ENCODE data around the gene OAF.

The OAF gene

DNA sequence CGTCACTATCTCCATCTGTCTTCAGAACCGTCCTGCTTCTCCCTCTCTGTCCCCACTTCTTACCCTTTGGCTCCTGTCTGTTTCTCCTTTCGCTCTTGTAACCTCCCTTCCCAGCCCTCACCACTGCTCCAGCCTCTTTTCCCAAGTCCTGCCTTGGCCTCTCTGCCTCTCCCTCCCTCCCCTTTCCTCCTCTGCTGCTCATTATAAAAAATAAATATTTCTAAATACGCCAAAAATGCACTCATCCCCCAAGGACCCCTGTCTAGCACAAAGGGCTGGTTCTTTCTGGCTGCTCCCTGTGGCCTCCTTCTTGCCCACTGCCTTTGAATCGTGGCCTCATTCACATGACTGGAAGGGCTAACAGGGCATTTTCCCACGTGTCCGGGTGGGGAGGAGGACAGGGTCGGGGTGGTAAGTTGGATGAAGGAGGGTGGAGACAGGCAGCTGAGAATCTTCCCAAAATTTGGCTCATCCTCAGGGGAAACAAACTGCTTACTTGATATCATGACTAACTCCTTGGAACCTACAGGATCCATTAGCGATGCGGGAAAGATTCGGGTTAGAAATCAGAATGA, 26.4 kb upstream of the OAF start:
- DNase-seq (ENCODE audit: low read depth) = no peak

DNA sequence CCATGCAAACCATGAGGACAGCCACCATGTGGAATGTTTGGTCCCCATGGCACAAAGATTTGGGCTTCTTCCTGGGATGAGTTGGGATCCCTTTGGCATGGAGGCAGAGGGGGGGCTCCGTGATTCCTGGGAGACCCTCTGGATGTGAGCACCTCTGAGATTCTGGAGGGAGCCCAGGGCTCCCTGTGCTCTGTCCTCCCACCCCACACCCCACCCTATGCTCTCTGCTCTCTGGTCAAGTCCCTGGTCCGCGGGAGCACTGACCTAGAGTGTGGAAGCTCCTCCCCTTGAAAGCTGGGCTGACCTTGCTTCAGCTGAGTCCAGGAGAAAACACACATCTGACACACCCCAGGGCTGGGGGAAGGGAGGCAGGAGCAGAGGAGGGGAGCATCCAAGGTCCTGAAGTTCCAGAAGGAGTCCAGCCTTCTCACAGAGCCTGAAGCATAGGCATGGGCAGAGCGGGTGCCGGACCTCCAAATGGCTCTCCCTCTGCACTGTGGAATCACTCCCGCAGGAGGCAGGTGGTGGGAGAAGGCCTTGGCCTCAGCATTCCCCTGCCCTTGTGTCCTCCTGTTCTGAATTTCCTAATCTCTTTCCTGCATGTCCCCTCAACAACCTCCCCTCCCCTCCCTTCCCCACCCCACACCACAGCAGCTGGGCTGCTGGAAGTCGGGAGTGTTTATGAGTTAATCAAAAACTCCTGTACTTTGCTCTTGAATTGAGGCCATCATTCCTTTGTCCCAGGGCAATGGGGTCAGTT, 25.7 kb upstream of the OAF start:
- DNase-seq (ENCODE audit: low read depth) = no peak

DNA sequence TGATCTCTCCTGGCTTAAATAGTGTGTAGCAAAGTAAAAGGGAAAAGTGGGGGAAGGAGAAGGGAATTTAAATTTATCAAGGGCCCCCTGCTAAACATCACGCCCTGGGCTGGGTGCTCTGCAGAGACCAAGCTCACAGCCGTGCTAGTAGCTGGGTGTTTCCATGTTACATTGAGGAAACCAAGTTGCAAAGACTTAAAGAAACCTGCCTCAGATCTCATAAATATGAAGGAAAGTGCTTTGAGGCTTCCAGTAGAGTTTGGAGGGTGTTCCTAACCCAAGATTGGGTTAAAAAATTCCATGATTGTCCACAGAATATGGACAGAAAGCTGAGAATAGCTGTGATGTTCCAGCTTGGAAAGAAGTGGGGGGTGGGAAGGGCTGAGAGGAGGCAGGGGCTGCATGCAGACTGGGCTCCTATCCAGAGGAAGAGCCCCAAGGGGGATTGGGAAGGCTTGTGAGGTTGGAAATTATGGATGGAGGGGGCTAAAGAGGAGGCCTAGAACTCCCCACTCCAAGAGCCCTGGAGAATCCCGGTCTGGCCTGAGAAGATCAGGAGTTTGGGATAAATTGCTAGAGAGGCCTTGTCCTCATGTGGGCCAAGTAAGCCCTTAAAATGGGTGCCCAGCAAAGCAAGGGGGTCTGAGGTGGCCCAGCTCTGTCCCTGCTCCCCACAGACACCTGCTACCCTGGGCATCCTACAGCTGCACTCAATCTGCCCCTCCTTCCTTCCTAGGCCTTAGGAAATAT, 25.0 kb upstream of the OAF start:
- DNase-seq (ENCODE audit: low read depth) = no peak

DNA sequence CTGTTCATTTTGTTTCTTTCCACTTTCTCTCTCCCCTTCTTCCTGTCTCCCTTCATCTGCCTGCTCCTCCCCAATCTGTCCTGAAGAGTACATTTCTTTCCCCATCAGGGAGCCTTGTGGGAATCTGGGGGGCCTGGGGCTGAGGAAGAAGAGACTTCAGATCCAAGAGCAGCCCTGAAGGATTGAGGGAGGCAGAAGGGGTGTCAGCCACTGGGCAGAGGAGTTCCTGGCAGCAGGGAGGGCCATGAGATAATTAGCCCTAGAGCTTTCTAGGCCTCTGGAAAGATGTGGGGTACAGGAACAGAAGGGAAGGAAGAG, 24.4 kb upstream of the OAF start:
- DNase-seq (ENCODE audit: low read depth) = no peak

DNA sequence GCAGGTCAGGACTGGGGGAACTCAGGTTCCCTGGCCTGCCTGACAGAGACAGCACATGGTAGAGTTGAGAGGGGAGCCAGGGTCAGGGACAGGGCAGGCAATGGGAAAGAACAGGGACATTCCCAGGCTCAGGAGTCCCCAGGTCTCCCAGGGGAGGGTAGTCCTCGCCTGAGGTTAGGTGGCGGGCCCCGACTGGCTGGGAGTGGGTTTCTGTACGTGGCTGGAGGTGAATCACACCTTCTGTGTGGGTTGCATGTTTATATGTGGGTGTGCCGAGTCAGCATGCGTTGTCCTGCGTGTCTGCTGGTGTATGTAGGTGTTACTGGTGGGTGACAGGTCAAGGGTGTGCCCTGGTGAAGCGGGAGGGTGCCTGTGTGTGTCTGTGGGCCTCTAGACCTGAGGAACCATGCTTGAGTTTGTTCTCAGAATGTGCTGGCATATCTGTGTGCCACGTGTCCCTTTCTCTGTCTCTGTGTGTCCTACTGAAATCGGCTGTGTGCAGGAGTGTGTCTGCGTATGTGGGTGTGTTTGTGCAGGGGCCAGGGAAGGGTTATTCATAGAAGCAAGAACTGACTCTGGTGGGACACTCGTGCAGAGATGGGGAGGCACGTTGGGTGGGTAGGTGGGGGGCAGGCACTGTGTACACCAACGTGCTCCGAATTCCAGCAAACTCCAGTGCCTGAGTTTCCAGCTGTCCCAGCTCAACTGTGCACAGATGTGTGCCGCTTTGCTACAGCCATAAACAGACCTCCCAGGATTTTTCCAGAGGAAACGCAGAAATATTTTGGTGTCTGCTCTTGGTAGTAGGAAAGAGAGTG, 23.8 kb upstream of the OAF start:
- no peak for DNase-seq (ENCODE audit: low read depth)

DNA sequence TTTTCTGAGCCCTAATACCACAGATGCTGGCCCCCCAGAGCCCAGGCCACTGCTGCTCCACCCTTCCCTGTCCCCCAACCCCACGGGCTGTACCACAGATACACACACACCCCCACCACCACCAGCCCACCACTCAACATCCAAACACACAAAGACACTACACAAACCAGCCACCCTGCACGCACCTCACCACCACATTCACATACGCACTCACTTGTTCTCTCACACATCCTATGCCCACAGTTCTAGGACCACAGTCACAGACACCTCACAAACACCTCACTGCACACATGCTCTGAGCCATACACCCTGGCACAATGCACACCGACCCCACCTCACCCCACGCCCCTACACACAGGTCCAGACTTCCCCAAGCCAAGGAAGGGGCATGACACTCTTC, 22.5 kb upstream of the OAF start:
- DNase-seq (ENCODE audit: low read depth) = no peak

DNA sequence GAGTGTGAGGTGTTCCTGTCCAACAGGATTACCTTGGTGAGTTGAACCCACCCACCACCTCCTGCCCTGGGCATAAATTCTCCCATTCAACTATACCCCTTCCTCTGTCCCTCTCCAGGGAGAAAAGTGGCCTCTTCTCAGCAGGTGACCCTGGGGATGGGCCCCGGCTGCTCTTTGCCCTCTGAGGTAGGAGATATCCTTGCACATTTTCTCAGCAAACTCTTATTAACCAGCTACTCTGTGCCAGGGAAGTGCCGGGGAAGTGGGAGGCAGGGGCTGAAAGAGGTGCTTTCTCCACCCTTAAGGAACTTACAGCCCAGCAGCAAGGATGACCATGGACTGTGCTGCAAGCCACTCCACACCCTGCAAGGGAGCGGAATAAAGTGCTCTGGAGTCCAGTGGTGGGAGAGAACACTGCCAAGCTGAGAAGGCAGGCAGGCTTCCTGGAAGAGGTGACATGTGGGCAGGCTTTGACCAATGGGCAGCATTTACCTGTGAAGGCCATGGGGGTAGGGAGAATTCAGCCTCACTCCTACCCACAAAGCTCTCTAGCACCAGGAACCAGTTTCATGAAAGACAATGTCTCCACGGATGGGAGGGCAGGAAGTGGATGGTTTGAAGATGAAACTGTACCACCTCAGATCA, 21.9 kb upstream of the OAF start:
- DNase-seq (ENCODE audit: low read depth) = no peak

DNA sequence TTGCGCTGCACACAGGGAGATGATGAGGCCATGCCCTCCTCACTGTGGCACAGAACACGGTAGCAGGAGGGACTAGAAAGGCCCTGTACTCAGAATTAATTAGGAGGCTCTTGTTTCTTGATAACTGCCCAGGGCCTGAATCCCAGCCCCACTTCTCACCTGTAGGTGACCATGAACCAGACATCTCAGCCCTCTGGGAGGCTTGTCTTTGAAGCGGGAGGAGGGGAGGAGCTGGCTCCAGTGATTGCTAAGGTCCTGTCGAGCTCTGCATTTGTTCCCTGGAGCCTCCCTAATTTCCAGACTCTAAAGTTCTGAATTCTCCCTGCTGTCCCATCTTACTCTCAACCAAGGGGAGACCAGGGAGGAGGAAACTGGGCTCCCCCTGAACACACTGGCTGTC, 19.8 kb upstream of the OAF start:
- no peak for DNase-seq (ENCODE audit: low read depth)

DNA sequence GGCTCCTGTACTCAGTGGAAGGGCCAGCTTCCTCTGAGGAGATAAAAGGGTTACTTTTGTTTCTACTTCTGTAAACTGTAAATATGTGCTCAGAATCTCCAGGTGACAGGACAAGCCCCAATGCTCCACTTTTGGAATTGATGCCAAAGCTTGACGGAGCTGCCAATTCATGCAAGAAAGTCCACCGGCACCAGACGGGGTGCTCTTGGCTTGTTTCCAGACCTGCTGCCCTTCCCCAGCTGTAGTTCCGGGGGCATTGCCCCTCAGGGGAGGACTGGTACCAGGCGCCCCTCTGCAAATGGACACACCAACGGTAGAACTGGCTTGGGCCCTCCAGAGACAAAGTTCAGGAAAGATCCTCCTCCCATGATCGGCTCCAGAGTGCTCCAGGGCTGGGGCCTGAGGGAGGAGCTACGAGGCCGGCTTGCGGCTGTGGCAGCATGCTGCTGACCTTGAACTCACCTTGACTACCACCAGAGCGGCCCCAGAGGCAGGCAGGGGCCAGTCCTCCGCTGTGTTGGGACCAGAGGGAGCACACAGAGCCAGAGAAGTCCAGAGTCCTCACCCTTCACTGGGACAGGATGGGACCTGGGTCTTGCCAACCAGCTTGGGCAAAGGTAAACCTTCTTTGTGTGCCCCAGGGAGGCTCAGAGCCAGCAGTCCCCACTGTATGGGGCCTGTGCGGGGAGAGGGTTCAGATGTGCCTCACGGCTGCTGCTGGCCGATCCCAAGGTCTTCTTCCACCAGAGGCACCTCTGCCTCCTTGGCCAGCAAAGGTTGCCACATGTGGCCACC, 17.8 kb upstream of the OAF start:
- no peak for DNase-seq (ENCODE audit: low read depth)

DNA sequence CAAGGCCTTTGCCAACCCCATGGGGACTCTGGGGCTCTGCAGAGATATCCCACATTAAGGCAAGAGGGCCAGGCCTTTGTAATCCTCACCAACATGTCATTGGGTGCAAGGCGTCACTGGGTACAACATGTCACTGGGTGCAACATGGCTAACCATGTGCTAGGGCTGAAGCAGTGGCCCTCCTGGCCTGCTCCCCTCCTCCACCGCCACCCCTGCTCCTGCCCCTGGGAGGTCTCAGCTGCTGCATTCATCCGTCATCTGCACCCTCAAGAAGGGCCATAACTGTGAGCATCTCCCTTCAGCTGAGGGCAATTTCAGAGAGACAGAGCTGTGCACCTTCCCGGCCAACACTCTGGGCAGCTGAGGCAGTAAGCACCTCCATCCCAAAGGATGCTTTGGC, 16.7 kb upstream of the OAF start:
- no peak for DNase-seq (ENCODE audit: low read depth)

DNA sequence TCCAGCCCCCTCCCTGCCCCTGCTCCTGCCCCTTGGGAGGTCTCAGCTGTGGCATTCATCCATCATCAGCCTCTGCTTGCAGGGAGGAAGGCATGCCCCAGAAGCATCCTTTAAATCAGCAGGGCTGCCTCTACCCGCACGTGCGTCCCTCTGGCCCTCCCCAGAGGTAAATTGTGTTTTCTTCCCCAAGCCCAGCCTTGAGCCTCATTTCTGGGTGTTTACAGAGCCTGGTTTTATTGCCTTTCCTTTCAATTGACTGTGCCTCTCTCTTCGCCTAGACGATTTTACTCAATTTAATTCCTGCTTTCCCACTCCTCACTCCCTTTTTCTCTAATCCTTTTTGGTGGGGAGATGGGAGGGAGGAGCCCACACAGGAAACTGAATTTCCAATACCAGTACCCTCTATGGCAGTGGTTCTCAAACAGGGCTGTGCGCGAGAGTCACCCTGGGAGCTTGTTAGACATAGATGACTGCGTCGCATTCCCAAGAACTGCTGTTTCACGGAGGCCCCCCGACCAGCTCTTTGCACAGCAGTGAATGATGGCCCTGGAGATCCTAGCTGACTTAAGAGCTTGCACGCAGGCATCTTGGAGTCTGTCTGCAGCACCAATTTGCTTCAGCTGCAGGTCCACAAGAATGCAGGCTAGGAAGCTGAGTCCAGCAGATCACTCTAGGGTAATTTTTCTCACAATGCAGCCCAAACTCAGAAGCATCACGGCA, 15.1 kb upstream of the OAF start:
- DNase-seq (ENCODE audit: low read depth) = no peak

DNA sequence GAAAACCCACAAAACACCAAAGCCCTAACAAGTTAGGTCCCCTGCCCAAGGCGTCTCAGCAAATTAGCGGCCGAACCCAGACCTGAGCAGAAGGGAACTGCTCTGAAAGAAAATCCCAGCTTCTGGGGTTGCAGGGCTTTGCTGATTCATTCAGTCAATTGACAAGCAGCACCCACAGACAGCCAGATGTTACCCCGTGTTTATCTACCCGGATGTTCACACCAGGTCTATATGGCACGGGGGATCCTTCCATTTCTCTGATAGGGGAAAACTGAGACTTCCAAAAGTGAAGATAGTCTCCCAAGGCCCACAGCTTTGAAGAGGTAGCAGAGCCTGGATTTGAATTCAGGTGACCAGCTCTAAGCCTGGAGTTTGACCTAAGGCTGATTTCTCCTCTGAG, 14.0 kb upstream of the OAF start:
- no peak for DNase-seq (ENCODE audit: low read depth)

DNA sequence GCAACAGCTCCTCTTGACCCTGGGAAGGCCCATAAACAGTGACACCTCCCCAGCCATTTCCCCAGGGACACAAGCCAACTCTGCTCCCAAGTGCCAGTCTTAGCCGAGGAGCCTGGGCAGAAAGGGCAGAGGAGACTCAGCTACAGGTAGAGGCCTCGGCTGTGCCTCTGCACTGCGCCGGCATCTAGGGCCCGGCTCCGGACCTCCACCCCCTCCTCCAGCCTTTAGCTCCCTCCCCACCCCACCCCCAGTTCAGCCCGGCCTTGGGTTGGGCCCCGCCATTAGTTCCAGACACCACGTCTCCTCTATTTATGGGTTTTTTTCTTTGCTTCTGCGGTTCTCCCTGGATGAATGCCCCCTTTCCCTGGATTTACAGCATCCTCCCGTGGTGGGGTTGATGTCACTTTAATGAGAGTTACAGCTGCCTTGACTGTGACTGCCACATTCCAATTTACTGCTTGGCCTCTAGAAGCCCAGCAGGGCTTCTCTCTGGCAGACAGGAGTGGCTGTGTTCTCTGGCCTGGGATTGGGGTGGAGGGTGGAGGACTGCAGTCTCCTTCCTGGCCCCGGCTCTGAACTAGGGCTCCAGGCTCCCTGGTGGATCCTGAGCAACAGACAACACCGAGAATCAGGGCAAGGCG, 13.5 kb upstream of the OAF start:
- no peak for DNase-seq (ENCODE audit: low read depth)

DNA sequence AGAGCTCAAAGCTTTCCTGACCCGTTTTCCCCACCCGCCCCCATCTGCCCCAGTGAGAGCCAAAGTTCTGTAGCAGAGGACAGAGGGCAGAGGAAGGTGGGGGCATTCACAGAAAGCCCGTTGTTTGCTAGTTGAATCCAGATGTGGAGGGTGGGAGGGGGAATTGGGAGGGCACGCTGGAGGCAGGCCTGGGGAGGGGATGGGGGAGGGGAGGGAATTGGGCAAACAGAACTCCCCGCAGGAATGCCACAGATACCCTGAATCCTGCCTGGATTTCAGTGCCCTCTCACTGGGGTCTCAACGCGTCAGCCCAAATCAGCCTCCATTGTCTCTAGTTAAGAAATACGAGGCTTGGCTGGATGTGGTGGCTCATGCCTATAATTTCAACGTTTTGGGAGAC, 12.9 kb upstream of the OAF start:
- DNase-seq (ENCODE audit: low read depth) = no peak

DNA sequence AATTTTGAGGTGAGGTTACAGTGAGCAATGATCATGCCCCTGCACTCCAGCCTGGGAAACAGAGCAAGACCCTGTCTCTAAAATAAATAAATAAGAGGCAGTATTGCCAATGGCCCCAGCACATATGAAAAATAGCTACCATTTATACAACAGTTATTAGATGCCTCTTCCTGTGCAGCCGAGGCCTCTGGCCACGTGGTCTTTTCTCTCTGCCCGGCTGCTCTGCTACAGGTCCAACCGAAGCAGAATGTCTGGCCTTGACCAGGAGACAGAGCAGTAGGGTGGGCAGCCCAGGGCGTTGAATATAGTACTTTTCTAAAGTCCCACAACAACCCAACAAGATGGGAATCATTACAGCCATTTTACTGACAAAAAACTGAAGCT, 12.4 kb upstream of the OAF start:
- no peak for DNase-seq (ENCODE audit: low read depth)

DNA sequence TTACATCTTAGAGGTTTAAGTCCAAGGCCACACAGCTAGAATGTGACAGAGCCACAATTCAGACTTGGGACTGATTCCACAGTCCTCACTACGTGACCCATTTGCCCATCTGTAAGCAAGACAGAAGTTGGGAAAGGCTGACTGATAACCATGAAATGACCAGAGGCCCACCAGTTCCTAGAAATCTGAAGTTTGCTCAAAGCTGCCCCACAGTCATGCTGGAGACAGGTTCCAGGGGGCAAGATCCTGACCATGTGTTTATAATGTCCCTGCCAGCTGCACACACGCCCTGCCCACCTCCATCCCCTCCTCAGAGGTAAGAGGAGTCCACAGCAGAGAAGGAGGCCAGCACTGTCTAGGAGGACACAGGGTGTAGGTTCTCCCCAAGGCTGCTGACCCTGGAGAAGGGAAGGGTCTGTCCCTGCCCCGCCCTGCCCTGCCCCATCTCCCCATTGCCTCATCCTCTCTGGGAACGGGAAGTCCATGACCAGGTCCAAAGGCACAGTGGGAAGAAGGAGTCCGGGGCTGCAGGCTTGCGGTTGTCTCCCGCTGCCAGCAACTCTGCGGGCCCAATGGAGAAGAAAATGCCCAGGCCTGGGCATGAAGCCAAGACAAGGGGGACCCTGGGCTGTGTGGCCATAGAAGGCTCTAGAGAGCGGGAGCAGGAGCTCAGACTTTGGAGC, 11.9 kb upstream of the OAF start:
- no peak for DNase-seq (ENCODE audit: low read depth)

DNA sequence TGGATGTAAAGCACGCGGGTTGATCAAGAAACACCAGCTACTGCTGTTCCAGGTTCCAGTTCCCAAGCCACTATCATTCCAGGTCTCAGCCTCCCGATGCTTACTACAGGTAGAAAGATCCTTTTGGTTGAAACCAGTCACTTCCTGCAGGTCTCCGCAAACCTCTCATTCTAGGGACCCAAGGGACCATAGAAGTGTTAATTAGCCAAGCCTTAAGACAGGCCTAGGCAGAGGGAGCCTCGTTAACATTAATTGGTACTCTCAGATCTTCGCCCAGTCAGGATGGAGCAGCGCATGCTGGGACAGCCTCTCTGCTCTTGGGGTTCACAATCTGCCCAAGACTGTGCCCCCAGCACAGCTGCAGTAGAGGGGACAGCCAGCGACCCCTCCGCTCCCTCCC, 11.2 kb upstream of the OAF start:
- no peak for DNase-seq (ENCODE audit: low read depth)

DNA sequence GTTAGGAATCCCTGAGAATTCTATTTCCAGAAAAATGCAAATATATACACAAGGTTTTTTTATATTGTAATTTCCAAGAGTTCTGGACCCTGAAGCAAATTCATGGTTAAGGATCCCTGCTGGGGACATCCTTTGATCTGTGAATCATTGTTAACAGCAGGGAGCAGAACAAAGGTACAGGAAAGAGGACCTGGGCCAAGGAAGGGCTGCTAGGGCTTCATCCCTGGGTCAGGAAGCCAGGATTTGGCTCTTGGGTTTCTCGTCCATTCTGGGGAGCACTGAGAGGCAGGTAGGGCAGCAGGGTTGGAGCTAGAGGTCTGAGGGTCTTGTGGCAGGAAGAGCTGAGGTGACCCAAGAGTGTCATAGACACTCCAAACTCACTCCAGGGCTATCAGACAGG, 10.2 kb upstream of the OAF start:
- DNase-seq (ENCODE audit: low read depth) = no peak

DNA sequence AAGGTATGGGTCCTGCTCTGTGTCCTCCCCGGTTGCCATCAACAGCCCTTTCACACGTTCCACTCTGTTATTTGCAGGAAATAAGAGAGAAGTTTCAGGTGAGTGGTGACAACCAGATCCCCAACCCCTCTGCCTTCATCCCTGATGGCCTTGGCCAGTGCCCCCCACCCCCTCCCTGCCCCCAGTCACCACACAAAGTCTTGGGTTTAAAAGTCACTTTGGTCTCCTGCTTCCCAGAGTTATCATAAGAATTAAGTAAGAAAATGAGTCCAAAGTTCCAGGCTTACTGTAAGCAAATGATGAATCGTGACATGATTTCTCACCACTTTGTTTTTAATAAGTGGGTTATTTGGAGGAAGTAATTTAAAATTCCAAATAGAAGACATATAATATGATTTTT, 9.2 kb upstream of the OAF start:
- DNase-seq (ENCODE audit: low read depth) = no peak

DNA sequence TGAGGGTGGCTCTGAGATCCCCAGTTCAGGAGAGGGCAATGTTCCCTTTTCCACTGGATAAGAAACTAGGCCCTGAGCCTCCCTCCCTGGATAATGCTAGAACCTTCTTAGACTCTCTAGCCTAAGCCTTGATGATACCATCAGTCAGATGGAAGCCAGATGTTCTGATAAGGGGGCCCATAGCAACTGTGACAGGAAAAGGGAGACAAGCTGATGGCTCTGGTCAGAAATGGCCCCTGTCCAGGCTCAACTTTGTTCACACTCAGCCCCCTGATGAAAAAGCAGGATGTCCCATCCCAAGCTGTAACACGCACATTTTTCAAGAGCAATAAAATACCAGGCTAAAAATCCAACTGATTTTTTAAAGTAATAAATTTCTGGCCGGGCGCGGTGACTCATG, 7.2 kb upstream of the OAF start:
- no peak for DNase-seq (ENCODE audit: low read depth)
